Measurements from ENCODE around the gene ODF2L.

GRCh38 chr1:86436041-86436440 is 39.9 kb upstream of the ODF2L start:
- TF ChIP-seq CTCF (conservative IDR thresholded peaks at IDR 0.05), result no peak
- TF ChIP-seq EZH2 (IDR thresholded peaks at IDR 0.05; ENCODE audit: low read depth), result no peak

Measured in PC-9 (cell line).